Activated CD4-positive, alpha-beta T cell treated with anti-CD3 and anti-CD28 coated beads for 1 hour (primary cell): Measurements from ENCODE around the gene ZNF710.
"Not testable (repeated sequence)": the region's sequence is repeated elsewhere in the genome, so short reads cannot be mapped to it uniquely, and the experiment has no call there.

Experiments
- DNase-seq: peaks from one replicate; pipeline ENCODE4 v3.0.0-alpha.2; 2020

ZNF710 gene

GRCh38 chr15:90109163-90109751 is 108.1 kb downstream of the ZNF710 start:
- not testable (repeated sequence) for DNase-seq

GRCh38 chr15:90113166-90113565 is 112.0 kb downstream of the ZNF710 start:
- no peak for DNase-seq

DNA sequence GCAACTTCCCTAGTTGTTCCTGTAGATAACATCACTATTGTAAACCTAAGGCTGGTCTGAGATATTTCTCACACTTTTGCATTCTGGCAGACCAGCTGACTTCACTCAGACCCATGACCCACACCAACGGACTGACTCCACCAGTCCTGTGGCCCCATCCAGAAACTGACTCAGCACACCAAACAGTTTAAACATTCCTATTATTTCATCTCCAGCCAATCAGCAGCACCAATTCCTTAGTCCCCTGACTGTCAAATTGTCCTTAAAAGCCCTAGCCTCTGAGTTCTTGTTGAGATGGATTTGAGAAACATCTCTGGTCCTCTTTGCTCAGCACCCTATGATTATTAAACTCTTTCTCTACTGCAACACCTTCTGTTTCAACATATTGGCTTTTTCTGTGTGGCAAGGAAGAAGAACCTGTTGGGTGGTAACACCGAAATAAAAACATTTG is 113.4 kb downstream of the ZNF710 start:
- DNase-seq = no peak

GRCh38 chr15:90115783-90116182 is 114.7 kb downstream of the ZNF710 start:
- DNase-seq = no peak

DNA sequence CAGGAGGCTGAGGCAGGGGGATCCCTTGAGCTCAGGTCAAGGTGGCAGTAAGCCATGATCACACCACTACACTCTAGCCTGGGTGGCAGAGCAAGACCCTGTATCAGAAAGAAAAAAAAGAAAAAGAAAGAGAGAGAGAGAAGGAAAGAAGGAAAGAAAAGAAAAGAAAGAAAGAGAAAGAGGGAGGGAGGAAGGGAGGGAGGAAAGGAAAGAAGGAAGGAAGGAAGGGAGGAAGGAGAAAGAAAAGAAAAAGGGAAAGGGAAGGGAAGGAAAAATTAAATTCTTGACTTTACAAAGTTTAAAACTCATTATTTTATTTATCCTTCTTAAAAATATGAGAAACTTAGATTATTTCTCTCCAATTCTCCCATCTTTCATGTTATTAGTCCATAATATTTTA is 118.2 kb downstream of the ZNF710 start:
- no peak for DNase-seq

DNA sequence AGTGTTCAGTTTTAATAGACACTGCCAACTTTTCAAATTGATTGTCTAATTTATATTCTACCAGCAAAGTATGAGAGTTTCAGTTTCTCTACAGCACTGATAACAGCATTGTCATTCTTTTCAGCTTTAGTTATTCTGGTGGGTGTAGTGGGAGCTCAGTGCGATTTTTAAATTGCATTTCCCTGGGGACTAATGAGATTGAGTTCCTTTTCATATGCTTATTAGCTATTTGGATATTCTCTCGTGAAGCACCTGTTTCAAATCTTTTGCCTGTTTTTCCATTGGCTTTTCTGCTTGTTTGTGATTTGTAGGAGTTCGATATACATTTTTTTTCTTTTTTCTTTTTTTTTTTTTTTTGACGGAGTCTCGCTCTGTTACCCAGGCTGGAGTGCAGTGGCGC is 120.0 kb downstream of the ZNF710 start:
- no peak for DNase-seq

DNA sequence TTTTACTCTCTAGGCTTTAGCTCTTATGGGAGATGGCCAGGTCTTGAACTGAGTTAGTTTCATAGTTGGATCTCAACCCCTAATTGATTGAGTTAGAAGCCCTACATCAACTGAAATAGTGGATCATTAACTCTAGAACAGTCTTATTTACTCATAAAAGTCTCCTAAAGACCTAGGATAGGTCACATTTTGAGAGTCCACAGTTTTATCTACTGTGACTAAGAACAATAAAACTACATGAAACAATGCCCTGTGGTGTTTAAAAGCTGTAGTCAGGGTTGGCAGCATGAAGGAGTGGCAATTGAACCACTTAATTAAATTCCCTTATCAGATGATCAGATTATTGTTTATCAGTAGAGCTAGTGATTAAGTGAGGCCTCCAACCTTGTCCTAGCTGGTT is 123.4 kb downstream of the ZNF710 start:
- DNase-seq = no peak

GRCh38 chr15:90126022-90126421 is 124.9 kb downstream of the ZNF710 start:
- no peak for DNase-seq

- no peak for DNase-seq
These were observed 125.7 kb downstream of the ZNF710 start for GRCh38 chr15:90126596-90127435.

- no peak for DNase-seq
These were observed 129.2 kb downstream of the ZNF710 start for GRCh38 chr15:90130291-90130690.
